Prostate gland (tissue), 2 donors: ENCODE measurements around the gene PTPRD.

ENCODE experiments used
- POLR2A ChIP-seq: fragments of 450-650 bp; IDR thresholded peaks from one replicate; pipeline ENCODE4 v1.6.1; 2016; ENCODE audit warnings: antibody characterized with exemption, mild to moderate bottlenecking
- TF ChIP-seq, protein P1 (sequence below), 4 experiments: fragments of 200-600 bp in 2 of 4; fragments of 450-650 bp in 2 of 4; sonication (generic) in 2 of 4; IDR thresholded peaks; 1 replicate in 3 of 4; 2 replicates in 1 of 4; pipeline ENCODE4 v1.5.1; 2016 to 2019; ENCODE audit warnings: antibody characterized with exemption in 4 of 4, mild to moderate bottlenecking in 2 of 4, moderate library complexity in 2 of 4

DNA sequence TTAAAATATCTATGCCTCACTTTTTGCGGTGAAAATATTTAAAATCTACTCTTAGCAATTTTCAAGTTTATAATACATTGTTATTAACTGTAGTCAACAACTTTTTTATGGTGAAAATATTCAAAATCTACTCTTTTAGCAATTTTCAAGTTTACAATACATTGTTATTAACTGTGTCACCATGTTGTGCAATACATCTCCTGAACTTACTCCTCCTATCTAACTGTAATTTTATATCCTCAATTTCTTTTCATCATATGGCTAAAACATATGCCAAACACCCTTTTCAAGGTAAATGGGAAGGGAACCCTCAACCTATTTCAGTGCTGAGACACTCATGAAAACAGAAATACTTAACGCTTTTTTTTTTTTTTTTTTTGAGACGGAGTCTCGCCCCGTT is 1830.6 kb downstream of the PTPRD start:
- TF ChIP-seq, protein P1, sequence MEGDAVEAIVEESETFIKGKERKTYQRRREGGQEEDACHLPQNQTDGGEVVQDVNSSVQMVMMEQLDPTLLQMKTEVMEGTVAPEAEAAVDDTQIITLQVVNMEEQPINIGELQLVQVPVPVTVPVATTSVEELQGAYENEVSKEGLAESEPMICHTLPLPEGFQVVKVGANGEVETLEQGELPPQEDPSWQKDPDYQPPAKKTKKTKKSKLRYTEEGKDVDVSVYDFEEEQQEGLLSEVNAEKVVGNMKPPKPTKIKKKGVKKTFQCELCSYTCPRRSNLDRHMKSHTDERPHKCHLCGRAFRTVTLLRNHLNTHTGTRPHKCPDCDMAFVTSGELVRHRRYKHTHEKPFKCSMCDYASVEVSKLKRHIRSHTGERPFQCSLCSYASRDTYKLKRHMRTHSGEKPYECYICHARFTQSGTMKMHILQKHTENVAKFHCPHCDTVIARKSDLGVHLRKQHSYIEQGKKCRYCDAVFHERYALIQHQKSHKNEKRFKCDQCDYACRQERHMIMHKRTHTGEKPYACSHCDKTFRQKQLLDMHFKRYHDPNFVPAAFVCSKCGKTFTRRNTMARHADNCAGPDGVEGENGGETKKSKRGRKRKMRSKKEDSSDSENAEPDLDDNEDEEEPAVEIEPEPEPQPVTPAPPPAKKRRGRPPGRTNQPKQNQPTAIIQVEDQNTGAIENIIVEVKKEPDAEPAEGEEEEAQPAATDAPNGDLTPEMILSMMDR (IDR thresholded peaks at IDR 0.05) = no peak
- no peak for TF ChIP-seq POLR2A
